ENCODE data around the gene CDK11B.
"Not testable (repeated sequence)": the region's sequence is repeated elsewhere in the genome, so short reads cannot be mapped to it uniquely, and the experiment has no call there.

Gene CDK11B

DNA sequence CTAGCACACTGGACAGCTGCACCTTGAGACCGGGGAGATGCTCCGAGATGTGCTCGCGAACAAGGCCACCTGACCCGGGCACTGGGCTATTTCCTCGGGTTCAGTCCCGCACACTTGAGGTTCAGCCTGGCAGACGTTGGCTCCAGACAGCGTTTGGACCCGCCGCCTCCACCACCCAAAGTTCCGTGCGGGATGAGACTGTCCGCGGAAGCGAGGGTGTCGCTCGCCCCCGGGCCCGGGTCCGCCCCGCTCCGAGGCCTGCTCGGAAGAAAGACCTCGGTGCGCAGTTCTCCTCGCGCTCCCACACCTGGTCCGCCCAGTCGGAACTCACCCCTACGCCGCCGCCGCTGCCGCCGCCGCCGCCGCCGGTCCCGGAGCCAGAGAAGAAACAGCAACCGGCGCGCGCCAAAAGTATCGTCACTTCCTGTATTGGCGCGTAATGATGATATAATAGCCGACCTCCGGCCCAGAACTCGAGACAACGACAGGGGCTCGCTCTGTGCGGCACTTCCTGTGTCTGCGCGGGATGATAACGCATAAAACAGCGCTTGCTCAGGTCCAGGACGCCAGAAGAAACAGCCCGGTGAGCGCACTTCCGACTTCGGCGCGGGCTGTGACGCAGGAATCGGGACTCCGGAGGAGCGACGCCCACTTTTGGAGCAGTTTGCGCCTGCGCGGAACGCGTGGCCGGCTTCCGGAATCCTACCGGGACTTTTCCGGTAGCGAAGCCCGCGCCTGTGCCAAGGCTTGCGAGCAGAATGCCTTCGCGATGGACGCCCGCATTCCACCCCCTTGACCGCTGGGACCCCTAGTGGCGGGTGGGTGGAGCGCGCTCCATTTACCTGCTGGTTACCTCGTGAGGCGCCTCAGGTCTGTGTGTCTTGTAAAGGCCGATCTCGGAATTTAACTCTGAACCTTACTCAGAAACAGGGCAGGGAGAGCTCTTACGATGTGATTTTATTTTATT lies at the start of gene CDK11B:
Gene CDK11B (minus strand): TSS at position 422 of the 967 bp plus-strand sequence. CDS start 1,519 bp downstream, outside the sequence.
- DNase-seq, result peak; percentile 83

DNA sequence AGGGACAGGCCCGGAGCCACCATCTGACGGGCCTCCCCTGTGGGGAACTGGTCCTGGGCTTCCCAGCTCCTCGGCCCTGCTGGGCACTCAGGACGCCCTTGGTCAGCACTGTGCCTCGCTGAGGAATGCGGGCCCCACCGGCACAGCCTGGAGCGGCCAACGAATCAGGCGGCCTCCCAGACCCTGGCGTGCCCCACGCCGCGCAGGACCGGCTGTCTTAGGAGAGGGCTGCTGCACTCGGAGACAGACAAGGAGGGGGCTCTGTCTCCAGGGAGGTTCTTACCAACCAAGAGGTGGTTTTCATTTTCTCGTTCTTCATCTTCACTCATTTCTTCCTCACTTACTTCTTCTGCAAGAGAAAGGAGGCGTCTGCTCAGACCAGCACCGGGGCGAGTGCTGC lies 49.1 kb upstream of the CDK11B start:
- DNase-seq, result not testable (repeated sequence)

DNA sequence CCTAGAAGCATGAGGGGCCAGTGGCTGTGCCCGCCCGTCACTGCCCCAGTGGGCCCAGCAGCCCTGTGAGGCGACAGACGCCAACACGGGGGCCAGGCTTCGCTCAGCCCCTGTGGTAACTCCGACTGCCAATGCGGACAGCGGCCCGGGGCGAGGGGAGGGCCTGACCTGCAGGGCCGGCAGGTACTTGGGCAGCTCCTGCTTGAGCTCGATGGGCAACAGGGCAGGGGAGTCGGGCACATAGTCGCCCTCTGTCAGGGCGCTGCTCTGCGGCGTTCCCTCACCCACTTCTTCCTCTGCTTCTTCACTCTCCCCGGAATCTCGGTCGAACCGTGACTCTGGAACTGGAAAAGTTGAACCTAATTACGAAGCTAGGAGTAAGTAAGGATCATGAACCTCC lies 48.4 kb upstream of the CDK11B start:
- not testable (repeated sequence) for DNase-seq

DNA sequence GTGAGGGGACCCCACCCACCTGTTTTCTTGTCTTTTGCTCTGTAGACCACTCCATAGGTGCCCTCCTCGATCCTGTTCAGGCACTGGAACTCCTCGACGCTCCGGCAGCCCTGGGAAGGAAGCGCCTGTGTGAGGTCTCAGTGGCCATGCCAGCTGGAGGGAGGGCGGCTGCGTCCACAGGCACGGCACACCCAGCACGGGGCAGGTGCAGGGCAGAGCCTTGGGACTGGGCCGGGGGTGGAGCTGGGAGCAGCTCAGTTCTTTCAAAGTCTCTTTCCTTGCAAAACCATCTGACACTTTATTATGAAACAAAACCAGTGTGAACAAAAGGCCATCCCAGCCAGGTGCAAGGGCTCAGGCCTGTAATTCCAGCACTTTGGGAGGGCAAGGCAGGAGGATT lies 46.8 kb upstream of the CDK11B start:
- not testable (repeated sequence) for DNase-seq

DNA sequence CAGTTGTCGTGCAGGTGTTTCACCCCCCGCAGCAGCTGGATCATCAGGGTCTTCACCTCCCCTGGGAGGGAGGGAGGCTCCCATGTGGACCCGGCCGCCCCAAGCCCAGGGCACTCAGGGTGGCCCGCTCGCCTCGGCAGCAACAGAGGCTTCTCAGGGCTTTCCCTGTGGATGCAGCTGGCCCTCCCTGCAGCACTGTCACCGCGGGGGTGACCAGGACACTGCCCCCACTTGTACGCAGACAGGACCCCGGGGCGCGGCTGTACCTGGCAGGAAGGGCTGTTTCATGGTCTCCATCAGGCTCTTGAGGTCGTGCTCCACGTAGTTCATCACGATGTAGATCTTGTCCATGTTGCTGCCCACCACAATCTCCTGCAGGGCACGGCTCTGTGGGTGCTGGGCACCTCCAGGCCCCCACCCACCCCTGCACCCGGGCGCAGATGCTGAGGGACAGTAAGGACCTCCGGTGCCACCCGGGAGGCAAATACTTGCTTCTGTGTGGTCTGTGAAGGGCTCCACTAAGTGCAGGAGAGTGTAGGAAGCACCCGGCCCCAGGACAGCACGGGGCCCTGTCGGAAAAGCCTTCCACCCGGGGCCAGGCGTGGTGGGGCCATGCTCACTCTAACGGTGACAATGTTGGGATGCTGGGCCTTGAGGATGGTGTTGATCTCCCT lies 45.6 kb upstream of the CDK11B start:
- not testable (repeated sequence) for DNase-seq

DNA sequence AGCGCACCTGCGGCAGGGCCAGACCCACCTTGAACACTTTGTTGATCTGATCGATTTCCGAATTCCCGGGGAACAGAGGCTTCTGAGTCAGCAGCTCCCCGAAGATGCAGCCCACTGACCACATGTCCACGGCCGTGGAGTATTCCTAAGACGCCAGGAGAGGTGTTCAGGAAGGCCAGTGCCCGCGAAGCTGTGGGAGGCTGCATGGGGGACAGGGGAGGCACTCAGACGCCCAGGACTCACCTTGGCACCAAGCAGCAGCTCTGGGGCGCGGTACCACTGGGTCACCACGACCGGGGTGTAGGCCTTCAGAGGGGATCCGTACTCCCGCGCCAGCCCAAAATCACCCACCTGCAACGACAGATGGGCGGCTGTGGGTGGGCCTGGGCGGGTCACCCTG lies 45.0 kb upstream of the CDK11B start:
- DNase-seq, result no peak

DNA sequence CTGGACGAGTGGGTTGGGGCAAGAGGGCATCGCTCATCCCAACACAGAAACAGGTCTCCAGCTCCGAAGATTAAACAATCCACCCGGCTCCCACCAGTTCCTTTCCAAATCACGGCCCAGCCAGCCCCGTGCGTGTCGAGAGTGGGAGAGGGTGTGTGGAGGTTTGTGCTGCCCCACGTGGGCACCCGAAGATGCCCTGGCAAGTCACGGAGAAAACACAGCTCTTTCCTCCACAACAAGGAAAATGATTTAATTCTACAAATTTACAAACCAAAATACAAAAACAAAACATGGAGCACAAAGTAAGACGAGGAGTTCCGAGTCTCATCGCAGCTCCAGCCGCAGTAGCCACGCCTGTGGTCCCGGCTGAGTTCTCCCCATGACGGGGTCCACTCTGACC lies 43.7 kb upstream of the CDK11B start:
- not testable (repeated sequence) for DNase-seq

DNA sequence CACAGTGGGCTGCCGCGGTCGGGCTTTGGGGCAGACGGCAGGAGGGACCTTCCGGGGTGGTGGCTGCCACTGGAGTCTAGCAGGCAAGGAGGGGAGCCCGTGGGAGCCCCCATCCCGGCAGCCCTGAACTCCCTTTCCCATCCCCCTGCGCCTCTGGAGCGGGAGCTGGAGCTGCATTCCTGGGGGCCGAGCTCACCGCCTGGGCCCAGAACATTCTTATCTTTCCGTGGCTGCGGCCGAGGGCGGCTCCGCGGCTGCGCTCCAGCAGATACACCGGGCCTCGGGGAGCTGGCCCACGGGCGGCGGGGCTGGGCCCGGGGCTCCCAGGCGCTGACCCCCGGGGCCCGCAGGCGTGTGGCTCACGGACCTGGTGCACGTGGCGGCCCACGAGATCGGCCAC lies 41.8 kb upstream of the CDK11B start:
- not testable (repeated sequence) for DNase-seq

DNA sequence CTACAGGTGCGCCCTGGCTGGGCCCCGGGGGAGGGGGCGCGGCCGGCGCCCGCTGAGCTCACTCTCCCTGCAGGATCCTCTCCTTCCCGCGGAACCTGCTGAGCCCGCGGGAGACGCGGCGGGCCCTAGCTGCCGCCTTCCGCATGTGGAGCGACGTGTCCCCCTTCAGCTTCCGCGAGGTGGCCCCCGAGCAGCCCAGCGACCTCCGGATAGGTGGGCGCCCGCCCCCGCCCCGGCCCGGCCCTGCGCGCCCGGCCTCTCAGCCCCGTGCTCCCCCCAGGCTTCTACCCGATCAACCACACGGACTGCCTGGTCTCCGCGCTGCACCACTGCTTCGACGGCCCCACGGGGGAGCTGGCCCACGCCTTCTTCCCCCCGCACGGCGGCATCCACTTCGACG lies 41.3 kb upstream of the CDK11B start:
- not testable (repeated sequence) for DNase-seq

DNA sequence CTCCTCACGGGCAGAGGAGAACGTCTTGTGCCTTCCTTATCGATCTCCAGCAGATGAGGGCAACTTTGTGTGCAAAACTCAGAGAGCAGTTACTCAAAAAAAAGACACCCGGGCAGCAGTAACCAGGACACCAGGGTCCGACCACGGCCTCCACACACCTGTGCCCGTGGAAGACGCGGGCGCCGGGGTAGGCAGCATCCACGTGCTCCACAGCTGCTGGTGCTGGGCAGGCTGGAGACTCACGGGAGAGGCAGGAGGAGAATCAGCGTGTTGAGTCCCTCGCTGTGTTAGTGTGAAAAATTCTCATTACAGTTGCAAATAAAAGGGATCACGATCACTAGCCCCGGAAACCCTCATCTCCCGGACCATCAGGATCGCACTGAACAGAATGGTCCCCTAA lies 40.3 kb upstream of the CDK11B start:
- not testable (repeated sequence) for DNase-seq

DNA sequence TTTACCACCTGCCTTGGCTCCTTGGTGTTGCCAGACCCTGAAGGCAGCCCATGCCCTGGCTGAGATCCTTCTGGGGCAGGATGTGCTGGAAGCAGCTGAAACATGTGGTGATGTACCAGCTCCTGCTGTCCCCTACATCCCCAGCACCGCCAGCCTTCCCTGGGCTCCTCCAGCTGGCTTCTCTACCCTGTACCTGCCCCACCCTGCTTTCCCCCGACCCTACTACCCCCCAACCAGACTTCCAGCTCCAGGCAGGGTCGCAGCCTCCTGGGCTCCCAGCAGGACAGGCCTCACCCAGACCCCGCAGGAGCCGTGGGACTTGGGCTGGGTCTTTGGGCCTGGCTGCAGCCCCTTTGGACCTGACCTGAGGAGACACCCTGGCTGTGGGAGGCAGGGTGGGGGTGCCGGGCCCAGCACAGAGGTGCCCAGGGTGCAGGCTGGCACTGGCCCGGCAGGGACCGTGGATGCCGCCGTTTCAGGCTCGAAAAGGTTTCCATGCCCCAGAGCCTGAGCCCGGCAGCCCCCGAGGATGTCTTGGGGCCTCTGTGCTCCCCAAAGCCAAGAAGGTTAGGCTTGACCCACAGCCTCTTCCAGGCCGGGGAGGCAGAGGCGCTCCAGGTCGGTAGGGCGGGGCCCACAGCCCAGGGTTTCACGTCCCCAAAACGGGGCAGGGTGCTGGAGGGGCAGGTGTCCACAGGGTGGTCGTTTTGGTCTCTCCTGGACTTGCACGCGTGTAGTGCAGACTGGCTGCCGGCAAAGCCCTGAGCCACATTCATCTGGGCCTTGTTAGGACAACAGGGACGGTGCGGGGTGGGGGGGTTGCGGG lies 38.8 kb upstream of the CDK11B start:
- DNase-seq, result not testable (repeated sequence)

DNA sequence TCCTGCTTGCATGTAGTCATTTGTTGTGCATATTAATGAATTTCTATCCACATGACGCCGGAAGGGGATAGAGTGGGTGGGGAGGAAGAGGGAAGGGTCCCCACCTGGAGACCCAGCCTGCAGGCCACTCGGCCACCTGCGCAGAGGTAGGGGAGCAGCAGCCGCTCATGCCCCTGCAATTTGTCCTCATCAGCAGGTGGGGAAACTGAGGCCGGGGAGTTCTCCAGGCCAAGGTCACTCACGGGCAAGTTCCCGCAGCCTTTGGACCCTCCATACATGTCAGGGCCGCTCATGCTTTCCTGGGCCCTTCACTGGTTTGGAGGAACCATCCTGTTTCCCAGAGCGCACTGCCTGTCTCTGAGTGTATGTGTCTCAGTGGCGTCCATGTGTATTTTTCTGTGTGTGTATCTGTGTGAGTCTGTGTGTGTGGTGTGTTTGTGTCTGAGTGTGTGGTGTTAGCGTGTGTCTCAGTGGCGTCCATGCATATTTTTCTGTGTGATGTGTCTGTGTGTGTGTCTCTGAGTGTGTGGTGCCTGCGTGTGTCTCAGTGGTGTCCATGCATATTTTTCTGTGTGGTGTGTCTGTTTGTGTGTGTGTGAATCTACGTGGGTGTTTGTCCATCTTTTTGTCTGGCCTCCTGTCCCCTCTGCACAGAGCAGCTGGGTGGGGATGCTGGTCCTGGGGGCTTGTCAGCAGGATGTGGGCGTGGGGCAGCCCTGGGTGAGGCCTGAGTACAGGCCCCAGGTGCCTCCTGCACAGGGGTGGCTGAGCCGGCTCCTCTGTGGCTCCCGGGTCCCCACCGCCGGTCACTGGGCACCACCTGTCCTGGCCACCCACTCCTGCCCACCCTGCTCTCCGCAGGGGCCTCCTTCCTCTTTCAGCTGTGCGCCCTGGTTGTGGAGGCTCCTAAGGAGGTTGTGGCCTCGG lies 37.9 kb upstream of the CDK11B start:
- DNase-seq, result not testable (repeated sequence)

DNA sequence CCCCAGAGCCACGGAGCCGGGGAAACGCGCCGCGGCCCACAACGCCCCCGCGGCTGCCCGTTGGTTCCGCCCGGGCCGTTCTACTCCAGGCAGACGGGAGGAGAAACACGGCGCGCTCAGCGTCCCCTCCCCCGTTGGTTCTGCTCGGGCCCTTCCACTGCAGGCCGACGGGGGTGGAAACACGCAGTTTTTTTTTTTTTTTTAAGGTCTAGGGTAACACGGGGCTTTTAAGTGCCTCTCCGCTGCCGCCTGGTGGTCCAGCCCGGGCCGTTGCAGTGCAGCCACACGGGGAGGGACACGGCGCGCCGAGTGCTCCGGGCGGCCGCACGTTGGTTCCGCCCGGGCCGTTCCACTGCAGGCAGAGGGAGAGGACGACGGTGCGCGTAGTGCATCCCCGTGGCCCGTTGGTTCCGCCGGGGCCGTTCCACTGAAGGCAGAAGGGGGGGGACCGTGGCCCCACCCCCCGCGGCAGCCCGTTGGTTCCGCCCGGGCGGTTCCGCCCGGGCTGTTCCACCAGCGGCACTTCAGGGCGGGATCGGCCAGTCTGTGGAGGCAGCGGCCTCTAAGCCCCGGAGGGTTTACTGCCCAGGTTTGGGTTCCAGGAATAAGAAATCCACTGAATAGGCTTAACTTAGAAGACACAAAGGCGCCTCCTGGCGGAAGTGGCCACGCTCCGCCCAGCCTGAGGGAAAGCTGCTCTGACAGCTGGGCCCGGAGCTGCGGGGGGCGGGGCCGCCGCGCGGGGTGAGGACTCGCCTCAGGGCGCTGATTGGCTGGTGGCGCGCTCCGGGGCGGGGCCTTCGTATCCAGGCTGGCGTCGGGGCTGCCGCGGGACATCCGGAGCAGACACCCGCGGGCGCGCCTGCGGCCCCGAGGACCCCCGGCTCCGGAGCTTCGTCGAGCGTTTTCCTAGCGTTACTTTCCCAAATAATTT lies 34.2 kb upstream of the CDK11B start, which contains the start of gene SLC35E2B:
Gene SLC35E2B (minus strand): TSS at position 82 of the 934 bp plus-strand sequence. CDS start 16,096 bp downstream, outside the sequence.
- peak; percentile 80 for DNase-seq

DNA sequence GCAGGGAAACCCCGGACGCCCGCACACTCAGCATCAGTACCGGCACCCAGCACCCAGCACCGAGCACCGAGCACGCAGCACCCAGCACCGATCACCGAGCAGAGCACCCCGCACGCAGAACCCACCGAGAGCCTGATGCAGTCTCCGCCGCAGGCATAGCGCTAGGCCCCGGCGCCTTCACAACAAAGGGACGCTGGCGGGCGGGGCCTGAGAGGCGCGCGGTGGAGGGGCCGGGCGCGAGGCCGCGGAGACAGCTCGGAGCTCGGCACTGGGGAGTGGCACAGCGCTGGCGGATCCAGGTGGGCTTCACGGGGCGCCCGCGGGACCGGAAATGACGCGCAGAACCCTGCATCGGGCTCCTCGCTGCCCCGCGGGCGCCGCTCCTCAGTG lies 33.5 kb upstream of the CDK11B start:
- peak; percentile 59 for DNase-seq

DNA sequence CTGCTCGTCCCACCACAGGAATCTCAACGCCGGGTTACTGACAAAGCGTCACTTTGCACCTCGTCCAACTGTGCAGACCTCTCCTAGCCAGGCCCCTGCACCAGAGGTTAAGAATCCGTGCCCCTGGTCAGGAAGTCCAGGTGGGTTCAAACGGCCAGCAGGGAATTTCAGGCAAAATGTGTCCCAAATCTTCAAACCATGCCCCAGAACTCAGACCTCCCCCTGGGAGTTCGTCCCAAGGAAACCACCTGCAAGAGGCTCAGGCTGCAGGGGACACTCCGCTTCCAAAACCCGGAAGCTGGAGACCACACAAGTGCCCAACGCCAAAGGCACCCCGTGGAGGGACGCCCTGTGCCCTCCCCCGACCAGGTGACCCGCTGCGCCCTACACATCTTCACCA lies 32.6 kb upstream of the CDK11B start:
- DNase-seq, result not testable (repeated sequence)

DNA sequence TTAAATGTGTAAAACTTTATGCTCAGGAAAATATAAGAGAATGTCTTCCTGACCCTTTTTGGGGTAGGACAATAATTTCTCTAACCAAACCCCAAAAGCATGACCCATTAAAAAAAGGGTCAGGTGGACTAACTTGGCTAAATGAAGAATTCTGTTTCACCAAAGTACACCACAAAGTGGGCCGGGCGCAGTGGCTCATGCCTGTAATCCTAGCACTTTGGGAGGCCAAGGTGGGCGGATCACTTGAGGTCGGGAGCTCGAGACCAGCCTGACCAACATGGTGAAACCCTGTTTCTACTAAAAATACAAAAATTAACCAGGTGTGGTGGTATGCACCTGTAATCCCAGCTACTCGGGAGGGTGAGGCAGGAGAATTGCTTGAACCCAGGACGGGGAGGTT lies 30.7 kb upstream of the CDK11B start:
- not testable (repeated sequence) for DNase-seq

DNA sequence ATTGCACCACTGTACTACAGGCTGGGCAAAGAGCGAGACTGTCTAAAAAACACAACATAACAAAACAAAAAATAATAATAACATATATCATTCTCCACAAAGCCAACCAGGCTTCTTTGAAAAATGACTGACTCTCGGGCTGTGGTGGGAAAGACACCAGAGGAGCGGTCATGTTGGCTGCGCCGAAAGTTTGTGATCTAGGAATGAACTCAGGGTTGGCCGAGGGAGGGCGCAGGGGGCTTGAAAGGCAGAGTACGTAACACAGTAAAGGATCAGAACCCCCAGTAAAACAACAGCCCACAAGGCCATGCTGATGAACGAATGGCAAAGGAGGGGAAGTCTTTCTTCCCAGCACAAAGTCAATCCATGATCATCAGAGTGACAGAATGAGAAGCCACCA lies 29.0 kb upstream of the CDK11B start:
- no peak for DNase-seq

DNA sequence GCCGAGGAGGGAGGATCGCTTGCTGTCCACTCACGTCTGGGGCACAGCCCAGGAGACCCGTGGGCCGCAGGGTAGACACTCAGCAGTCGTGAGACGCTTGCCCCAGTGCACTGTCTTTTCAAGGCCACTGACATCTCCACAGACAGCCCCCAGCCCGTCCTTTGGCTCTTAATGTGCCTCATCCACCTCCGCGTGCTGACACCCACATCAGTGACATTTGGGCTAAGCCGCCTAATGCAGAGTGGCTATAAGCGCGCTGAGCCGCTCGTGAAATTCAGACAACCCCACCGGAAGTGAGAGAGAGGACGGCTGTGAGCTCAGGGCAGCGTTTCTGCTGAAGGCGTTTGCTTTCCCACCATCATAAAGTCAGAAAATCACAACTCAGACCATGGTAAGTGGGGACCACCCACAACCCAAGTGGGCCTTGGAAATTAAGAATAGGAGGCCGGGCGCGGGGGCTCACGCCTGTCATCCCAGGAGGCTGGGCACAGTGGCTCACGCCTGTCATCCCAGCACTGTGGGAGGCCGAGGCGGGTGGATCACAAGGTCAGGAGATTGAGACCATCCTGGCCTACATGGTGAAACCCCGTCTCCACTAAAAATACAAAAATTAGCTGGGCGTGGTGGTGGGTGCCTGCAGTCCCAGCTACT lies 25.4 kb upstream of the CDK11B start:
- no peak for DNase-seq

DNA sequence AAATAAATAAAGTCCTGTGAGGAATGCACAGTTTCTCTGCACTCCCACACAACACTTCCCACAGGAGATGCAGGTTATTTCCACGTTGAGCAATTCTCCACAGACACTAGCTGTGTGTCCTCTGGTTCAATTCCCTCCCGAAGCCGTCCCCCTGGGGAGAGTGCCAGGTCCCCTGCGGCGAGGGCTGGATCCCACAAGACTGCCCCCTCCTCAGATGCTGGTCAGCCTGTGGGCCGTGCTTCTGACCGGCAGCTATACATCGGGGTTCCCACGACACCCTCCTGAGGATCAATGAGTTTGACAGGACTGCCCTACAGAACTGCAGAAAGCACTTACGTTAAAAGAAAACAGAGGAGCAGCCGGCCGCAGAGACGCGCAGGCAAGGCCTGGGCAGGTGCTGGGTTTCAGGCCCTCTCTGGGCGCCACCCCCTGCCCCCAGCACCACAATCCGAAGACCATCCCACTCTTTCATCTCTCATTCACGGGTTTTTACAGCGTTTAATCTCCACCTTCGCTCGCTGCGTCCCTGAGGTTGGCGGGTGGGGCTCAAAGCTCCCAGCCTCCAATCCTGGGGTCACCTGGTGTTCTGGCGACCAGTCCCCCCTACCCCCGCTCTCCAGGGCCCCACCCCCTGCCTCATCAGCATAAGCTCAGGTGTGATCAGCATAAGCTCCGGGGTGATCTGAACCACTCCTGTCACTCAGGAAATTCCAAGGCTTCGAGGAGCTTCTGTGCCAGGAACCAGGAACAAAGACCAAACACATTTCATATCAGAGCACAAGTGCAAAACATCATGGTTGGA lies 24.5 kb upstream of the CDK11B start:
- no peak for DNase-seq
